Measurements from ENCODE around the gene ANKRD33B.
A peak's percentile ranks its signal among the peaks of the same experiment; 100 is the strongest.
"Not testable (repeated sequence)": the region's sequence is repeated elsewhere in the genome, so short reads cannot be mapped to it uniquely, and the experiment has no call there.

ANKRD33B gene

GRCh38 chr5:10562201-10563109 lies 1.4 kb upstream of the ANKRD33B start:
- no peak for DNase-seq

DNA sequence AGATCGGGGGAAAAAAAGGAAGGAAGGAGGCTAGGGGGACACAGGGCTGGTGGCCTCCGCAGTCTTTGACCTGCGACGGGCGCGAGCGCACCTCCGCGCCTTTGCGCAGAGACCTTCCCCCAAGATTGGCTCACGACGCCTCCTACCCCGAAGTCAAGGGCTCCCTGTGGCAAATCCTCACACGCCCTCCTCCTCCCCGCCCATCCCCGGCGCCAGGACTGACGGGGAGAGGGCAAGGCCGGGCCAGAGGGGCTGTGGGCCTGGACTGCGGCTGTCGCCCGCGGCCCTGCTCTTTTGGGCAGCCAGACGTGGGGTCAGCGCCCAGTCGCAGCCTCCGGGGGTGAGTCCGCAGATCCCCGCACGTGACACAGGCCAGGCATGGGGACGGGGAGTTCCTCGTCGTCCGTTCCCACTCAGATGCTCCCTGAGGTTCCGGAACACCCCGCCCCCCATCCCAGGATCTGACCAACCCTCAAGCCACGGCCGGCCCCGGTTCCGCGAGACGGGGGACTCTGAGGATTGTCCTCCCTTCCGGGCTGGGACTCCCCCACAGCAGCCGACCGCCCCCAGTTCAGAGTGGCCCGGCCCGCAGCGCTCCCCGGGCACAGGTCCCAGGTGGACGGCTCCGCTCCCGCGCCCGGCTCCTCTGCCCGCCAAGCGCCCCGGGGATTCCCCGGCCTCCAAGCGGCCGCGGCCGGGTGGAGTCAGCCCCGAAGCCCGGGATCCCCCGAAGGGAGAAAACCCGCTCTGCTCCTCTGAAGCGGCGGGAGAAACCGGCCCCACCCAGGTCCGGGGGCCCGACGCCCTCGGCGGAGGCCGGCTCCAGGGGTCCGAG lies 543 bp upstream of the ANKRD33B start:
- DNase-seq = peak; percentile 59

DNA sequence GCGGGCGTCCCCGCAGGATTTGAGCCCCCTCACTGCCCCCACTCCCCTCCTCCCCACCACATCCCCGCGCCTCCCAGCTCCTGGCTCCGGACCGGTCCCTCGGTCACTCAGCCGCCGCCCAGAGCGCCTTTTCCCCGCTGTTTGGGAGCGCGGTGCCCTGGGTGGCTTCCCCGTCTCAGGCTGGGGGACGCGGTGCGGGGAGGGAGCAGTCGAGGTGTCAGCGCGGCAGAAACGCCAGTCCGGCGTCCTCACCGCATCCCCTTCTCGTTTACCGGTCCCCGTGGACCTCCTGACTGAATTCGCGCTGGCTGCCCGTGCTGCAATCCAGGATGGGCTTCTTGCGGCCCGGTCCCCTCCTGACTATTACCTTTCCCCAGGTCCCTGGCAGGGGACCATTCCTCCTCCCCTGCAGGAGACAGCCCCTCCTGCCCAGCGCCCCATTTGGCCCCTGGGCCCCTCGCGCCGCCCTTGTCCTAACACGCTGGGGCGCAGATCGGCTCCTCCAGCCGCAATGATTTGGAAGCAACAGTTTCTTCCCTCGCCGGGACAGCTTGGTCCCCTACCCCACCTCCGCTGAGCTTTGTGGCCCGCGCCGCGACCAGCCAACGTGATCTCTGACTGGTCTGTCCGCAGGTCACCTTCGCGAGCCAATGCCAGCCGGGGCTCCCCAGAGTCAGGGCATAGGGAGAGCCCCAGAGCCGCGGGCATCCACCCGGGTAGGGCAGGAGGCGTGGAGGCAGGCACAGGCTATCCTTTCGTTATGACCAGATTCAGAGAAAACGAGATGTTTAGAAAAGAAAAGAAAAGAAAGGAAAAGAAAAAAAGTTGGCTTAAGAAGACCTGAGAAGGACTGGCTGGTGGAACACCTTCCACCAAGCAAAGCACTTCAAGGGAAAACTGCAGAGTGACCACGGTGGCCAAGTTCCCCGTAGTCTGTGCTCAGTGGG lies 1.2 kb downstream of the ANKRD33B start:
- no peak for DNase-seq

DNA sequence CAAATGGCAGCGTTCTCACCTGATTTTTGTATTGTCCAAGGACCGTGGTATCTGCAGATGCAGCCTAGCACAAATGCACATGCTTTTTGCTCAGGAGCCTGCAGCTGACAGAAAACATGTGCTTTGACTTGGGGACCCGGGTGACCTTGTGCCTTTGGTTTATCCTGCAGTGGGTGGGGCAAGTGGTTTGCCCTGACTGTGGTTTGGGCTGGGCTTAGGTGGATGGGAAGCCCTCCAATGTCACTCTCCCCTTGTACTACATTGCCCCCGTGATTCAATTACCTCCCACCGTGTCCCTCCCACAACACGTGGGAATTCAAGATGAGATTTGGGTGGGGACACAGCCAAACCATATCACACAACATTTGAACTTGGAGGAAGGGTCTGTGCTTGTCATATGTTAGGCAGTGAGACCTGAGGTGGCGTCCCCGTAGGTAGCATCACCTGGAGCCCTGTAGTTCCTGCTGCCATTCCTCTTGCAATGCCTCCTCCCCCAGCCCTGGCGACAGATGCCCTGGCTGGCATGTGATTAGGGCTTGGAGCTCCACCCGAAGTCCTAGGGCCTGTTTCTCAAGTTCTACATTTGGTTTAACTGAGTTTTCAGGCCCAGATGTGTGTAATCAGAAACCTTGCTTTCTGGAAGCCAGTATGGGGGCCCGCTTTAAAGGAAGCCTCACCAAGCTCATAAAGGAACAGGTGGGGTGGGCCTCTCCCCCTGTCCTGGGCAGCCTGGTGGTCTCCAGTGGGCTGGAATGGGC lies 2.1 kb downstream of the ANKRD33B start:
- DNase-seq = no peak

DNA sequence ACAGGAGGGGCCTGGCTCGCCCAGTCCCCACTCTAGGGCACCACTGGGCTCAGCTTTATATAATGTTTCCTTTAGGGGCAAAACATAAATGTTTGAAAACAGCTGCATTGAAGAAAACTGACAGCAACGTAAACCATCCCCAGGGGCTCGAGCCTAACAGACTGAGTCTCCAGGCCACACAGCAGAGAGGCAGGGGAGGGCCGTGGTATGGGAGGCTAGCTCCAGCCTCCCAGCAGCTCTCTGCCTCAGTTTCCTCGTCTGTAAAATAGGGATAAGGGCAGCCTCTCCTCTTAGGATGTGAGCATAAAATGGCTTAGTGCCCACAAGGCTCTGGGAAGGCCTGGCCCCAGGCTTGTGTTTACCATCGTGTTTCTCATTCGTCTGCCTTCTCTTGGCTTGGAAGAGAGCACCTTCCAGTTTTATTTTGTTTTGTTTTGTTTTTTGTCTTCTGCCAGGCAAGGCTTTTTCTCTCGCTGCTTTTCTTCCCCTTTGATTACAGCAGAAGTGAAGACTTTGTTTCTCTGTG lies 2.7 kb downstream of the ANKRD33B start:
- DNase-seq = no peak

DNA sequence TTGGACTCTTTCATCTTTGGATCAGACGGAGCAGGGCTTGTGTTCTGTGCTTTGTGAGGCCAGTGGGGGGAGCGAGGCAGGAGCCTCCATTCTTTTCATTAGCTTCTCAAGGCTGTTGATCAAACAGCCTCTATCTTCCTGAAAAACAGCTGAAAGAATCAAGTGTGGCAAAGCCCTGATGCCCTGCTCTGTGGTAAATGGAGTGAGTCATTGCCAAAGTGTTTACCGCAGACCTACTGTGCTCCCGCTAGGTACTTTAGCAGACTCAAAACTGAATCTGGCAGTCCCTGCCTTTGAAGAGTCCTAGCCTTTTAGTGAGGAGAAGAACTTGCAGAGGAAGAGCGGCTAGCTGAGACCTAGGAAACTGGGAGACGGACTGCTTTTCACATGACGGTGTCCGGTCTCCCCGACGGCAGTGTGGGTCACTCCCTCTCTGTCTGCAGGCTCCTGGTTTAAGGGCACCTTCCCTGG lies 3.3 kb downstream of the ANKRD33B start:
- DNase-seq = no peak

DNA sequence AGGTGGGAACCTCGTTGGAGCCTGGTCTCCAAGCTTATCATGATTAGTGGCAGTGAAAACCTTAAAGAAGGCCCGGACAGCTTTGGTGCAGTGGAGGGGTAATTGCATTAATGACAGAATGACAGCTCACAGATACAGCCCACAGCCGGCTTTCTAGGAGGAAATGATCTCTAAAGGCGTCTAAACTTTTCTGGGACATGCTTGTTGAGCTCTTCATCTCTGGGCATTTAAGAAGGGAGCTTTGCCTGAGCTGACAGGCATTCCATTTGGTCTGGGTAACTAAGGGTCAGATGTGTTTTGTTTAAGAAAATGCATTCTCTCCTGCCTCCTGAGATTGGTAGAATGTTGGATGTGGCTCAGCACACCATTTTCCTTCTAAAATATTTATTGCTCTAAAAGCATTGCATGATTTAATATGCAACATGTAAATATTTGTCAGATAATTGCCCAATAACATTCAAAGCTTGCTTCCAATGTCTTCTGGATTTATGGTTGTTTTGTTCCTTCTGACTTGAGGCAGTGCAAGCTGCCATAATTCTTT lies 4.0 kb downstream of the ANKRD33B start:
- DNase-seq = no peak

- DNase-seq = not testable (repeated sequence)
These were observed 6.7 kb downstream of the ANKRD33B start for GRCh38 chr5:10570540-10570939.

GRCh38 chr5:10572451-10572850 lies 8.6 kb downstream of the ANKRD33B start:
- DNase-seq = no peak

DNA sequence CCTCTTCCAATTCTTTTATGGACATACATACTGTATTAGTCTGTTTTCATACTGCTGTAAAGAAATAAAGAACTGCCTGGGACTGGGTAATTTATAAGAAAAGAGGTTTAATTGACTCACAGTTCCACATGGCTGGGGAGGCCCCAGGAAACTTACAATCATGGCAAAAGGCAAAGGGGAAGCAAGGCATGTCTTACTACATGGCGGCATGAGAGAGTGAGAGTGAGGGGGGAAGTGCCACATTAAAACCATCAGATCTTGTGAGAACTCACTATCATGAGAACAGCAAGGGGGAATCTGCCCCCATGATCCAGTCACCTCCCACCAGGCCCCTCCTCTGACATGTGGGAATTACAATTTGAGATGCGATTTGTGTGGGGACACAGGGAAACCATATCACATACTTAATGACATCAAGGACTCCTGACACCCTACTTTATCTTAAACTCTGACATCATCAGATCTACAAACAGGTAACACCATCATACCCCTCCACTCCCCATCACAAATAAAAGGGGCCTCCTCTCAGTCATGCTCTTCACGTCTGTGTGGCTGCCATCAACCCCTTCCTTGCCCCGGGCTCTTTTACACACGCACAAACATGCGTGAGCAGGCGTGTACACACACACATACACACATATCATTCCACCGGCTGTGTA lies 9.7 kb downstream of the ANKRD33B start:
- DNase-seq = no peak

GRCh38 chr5:10574879-10575278 lies 11.0 kb downstream of the ANKRD33B start:
- DNase-seq = not testable (repeated sequence)

DNA sequence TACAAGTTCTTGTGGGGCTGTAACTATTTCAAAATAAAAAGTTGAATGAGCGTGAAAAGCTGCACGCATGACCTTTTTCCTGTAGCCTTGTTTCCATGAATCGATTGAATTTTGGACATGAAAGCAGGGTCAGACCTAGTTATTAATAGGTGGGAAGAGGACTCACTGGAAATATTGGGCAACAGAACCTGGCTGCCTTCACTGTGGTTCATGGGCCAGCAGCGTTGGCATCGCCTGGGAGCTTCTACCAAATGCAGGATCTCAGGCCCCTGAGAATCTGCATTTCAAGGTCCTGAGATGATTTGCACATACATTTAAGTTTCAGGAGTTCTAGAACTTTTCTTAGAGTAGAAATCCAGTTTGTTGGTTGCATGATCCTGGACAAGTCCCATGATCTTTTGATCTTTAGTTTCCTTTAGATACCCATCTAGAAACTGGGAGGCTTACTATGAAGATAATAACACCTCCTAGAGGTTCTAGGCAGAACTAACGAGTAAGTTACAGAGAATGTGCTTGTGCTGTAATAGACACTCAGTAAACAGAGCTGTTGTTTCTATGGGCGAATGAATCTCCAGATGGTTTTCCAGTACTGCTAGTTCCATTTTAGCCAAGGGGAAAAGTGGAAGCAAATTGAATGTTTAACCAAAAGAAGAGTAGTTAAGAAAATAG lies 12.4 kb downstream of the ANKRD33B start:
- DNase-seq = no peak

- DNase-seq = no peak
These were observed 12.9 kb downstream of the ANKRD33B start for GRCh38 chr5:10576790-10577189.

DNA sequence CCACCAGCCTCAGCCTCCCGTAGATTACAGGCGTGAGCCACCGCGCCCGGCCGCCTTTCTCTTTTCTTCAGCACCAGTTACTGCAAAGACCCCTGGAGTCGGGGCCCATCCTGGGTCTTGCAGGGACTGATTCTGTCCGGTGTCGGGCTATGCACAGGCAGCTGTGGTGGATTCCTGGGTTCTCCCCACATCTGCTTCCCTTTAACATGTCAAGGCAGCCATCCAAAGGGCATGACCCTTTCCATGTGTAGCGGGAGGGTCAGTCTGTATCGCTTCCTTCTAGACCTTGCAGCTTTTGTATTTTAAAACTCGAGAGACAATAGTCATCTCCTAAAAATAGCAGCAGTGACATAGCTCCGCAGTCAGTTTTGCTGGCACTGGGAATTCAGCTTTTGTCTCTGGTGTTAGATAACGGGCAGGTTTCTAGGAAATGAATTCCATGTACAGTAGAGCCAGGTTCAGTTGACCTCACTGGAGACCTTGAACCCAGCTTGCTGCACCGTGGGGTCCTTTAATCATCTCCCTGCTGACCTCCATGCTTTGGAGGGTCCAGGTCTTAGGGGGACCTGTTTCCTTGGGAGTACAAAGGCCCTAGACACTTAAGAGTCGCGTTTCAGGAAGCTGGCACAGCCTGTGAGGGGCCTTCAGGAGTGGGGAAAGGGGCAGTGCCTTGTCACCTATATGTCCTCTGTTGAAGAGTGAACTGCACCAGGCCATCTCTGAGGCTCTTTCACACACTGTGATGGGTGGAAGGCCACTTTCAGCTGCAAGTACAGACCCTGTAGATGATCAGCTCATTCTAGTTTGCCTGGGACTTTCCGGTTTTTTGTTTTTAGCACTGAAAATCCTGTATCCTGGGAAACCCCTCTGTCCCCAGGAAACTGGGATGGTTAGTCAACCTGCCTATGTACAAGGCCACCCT lies 13.8 kb downstream of the ANKRD33B start:
- no peak for DNase-seq

DNA sequence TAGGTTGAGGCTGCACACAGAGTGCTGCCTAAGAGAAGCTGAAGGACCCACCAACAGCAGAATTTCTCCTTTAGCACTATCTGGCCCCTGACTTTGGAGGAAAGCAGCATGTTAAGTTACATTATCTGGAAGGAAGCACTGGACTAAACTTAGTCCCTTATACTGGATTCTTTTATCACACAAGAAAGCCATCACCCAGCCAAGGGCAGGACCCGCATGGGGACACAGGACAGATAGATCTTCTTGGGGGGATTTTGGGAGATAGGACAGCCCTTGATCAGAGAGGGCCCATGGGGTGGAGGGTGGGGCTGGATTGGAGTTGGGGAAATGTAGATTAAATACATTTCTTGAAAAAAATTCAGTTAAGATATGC lies 14.4 kb downstream of the ANKRD33B start:
- no peak for DNase-seq

DNA sequence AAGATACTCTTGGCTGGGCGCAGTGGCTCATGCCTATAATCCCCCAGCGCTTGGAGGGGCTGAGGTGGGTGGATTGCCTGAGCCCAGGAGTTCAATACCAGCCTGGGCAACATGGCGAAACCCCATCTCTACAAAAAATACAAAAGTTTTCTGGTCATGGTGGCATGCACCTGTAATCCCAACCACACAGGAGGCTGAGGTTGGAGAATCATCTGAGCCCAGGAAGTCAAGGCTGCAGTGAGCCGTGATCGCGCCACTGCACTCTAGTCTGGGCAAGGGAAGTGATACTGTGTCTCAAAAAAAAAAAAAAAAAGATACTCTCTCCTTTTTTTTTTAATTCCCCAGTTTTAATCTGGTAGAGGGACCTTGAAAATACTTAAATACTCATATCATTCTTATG lies 15.0 kb downstream of the ANKRD33B start:
- no peak for DNase-seq

- DNase-seq = no peak
These were observed 16.0 kb downstream of the ANKRD33B start for GRCh38 chr5:10579536-10580521.

All from CD4-positive, alpha-beta T cell treated with Interleukin-10 for 1 hour (primary cell).